K562 (cell line): ENCODE data around the gene CNDP1. TPM values are rescaled to one million over a fixed set of nuclear protein-coding genes. Genes with fewer than 3 reads are reported as not detected.

ENCODE experiments used
- CBFB ChIP-seq: sonication (generic); formaldehyde crosslinking; IDR thresholded peaks from 2 replicates; pipeline ENCODE4 v1.4.0; 2020; ENCODE audit warnings: mild to moderate bottlenecking, missing genetic modification reagents
- FOXP1 ChIP-seq: sonication (generic); formaldehyde crosslinking; IDR thresholded peaks from 2 replicates; pipeline ENCODE4 v1.8.0; 2022; ENCODE audit warnings: mild to moderate bottlenecking, missing genetic modification reagents
- GTF2E2 ChIP-seq: fragments of 200-800 bp; sonication (Bioruptor generic); IDR thresholded peaks from 2 replicates; pipeline ENCODE4 v1.6.1; 2016; ENCODE audit warnings: missing genetic modification characterization, missing compliant biosample characterization
- MTA2 ChIP-seq: fragments of 450-650 bp; IDR thresholded peaks from 2 replicates; pipeline ENCODE4 v1.6.1; 2016; ENCODE audit warnings: low read depth
- PML ChIP-seq: IDR thresholded peaks from 2 replicates; pipeline ENCODE4 v1.6.1; 2012; ENCODE audit warnings: low read length, inconsistent platforms
- POLR2AphosphoS2 ChIP-seq: IDR thresholded peaks from 2 replicates; pipeline ENCODE4 v1.6.1; 2012; ENCODE audit warnings: low read length, improper control_type of control experiment
- POLR3A ChIP-seq: IDR thresholded peaks from 2 replicates; pipeline ENCODE4 v1.6.1; 2011; ENCODE audit warnings: borderline replicate concordance, mild to moderate bottlenecking, moderate library complexity; ENCODE audit not compliant: insufficient read length, insufficient read depth; ENCODE audit errors: extremely low read depth
- PRPF4 ChIP-seq: fragments of 200-400 bp; formaldehyde crosslinking; IDR thresholded peaks from one replicate; pipeline ENCODE4 v1.6.1; 2017; ENCODE audit warnings: low read length, low read depth, mild to moderate bottlenecking; ENCODE audit not compliant: insufficient read depth, poor library complexity, severe bottlenecking
- SAP30 ChIP-seq: fragments of 200-600 bp; sonication (generic); IDR thresholded peaks from 2 replicates; pipeline ENCODE4 v1.6.1; 2012; ENCODE audit warnings: borderline replicate concordance, low read depth, mild to moderate bottlenecking, moderate library complexity, low read length, control low read depth, inconsistent platforms; ENCODE audit not compliant: insufficient read depth, poor library complexity, severe bottlenecking
- SNRNP70 ChIP-seq: fragments of 200-400 bp; formaldehyde crosslinking; optimal IDR thresholded peaks from 2 replicates; pipeline ENCODE3; 2017; ENCODE audit warnings: low read depth, low read length
- STAT6 ChIP-seq: sonication (generic); formaldehyde crosslinking; IDR thresholded peaks from 2 replicates; pipeline ENCODE4 v1.8.1; 2023; ENCODE audit warnings: mild to moderate bottlenecking, missing genetic modification reagents
- ZFP91 ChIP-seq: sonication (generic); formaldehyde crosslinking; IDR thresholded peaks from 2 replicates; pipeline ENCODE4 v1.8.0; 2022; ENCODE audit warnings: mild to moderate bottlenecking, missing genetic modification reagents
- ZNF217 ChIP-seq: sonication (generic); formaldehyde crosslinking; IDR thresholded peaks from 2 replicates; pipeline ENCODE4 v1.8.0; 2022; ENCODE audit warnings: mild to moderate bottlenecking, missing genetic modification reagents
- ZNF239 ChIP-seq: fragments of 250-450 bp; sonication (Bioruptor Pico); IDR thresholded peaks from 2 replicates; pipeline ENCODE4 v1.4.0; 2020; ENCODE audit warnings: mild to moderate bottlenecking
- ZNF395 ChIP-seq: fragments of 200-800 bp; sonication (Bioruptor generic); IDR thresholded peaks from 2 replicates; pipeline ENCODE4 v1.6.1; 2017; ENCODE audit warnings: missing genetic modification characterization, missing compliant biosample characterization
- polyA plus RNA-seq, 8 experiments: library from polyadenylated mRNA; depleted of rRNA in 4 of 8; stranded (reverse) in 5 of 8; unstranded in 3 of 8; fragments of >200 nt; fragmentation: Nextera tagmentation in 2 of 8; fragmentation: Illumina TruSeq in 1 of 8; extraction: Ambion mirVana in 2 of 8; extraction: Trizol in 1 of 8; gene quantifications; 2 replicates each; pipeline versions ENCODE4 v1.2.1 to v1.2.3, GENCODE V29; 2011 to 2014; ENCODE audit warnings: inconsistent platforms in 1 of 8, missing spikeins in 1 of 8
- total RNA-seq, 7 experiments: library from RNA; depleted of rRNA in 6 of 7; stranded (reverse); fragments of >200 nt in 6 of 7; fragmentation: Illumina TruSeq in 2 of 7; extraction: Trizol in 2 of 7; gene quantifications; 2 replicates each; pipeline versions ENCODE4 v1.2.1 to v1.2.3, GENCODE V29; 2011 to 2021; ENCODE audit warnings: low replicate concordance in 1 of 7
- TF ChIP-seq, protein P1 (sequence below): IDR thresholded peaks from 2 replicates; pipeline ENCODE4 v1.6.1; 2014; ENCODE audit warnings: antibody characterized with exemption
- TF ChIP-seq, protein P2 (sequence below), 2 experiments: fragments of 200-800 bp in 1 of 2; sonication (Bioruptor generic) in 1 of 2; sonication (generic) in 1 of 2; formaldehyde crosslinking in 1 of 2; IDR thresholded peaks in 1 of 2; conservative IDR thresholded peaks in 1 of 2; 2 replicates each; pipeline versions ENCODE4 v1.5.0 to v1.6.1; 2016 to 2020; ENCODE audit warnings: missing compliant biosample characterization in 1 of 2, missing genetic modification characterization in 1 of 2, missing genetic modification reagents in 1 of 2

Gene CNDP1
- total and polyA plus RNA-seq, 9 of the 15 experiments (the other 6 are each of a cell fraction or from before 2014, with no cell fraction given) = not detected

- TF ChIP-seq MTA2 (no peak), SAP30 (no peak), ZFP91 (CRISPR knock-in tag) (no peak), FOXP1 (CRISPR knock-in tag) (no peak), PRPF4 (no peak), ZNF395 (CRISPR knock-in tag) (no peak), POLR3A (no peak), POLR2AphosphoS2 (no peak), ZNF217 (CRISPR knock-in tag) (no peak), SNRNP70 (no peak), PML (no peak), GTF2E2 (no peak), STAT6 (CRISPR knock-in tag) (no peak), ZNF239 (CRISPR knock-in tag) (no peak), CBFB (CRISPR knock-in tag) (no peak)
- TF ChIP-seq, protein P1, sequence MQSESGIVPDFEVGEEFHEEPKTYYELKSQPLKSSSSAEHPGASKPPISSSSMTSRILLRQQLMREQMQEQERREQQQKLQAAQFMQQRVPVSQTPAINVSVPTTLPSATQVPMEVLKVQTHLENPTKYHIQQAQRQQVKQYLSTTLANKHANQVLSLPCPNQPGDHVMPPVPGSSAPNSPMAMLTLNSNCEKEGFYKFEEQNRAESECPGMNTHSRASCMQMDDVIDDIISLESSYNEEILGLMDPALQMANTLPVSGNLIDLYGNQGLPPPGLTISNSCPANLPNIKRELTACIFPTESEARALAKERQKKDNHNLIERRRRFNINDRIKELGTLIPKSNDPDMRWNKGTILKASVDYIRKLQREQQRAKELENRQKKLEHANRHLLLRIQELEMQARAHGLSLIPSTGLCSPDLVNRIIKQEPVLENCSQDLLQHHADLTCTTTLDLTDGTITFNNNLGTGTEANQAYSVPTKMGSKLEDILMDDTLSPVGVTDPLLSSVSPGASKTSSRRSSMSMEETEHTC = no peak
- TF ChIP-seq, protein P2, sequence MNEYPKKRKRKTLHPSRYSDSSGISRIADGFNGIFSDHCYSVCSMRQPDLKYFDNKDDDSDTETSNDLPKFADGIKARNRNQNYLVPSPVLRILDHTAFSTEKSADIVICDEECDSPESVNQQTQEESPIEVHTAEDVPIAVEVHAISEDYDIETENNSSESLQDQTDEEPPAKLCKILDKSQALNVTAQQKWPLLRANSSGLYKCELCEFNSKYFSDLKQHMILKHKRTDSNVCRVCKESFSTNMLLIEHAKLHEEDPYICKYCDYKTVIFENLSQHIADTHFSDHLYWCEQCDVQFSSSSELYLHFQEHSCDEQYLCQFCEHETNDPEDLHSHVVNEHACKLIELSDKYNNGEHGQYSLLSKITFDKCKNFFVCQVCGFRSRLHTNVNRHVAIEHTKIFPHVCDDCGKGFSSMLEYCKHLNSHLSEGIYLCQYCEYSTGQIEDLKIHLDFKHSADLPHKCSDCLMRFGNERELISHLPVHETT (CRISPR knock-in tag; conservative IDR thresholded peaks at IDR 0.05 in 1 of 2, IDR thresholded peaks at IDR 0.05 in 1 of 2) = no peak
Observed at GRCh38 chr18:74597034-74597661, 62.8 kb downstream of the CNDP1 start (continued).
